CD14-positive monocyte (primary cell): Measurements from ENCODE around the gene CNTNAP2. TPM values are rescaled to one million over a fixed set of nuclear protein-coding genes. Genes with fewer than 3 reads are reported as not detected.
"Not testable (repeated sequence)": the region's sequence is repeated elsewhere in the genome, so short reads cannot be mapped to it uniquely, and the experiment has no call there.

Experiments used
- DNase-seq, 3 donors: peaks; one replicate each; pipeline ENCODE4 v3.0.0-alpha.2; 2011 to 2022
- H2AFZ ChIP-seq: 2 replicates; pipeline ENCODE4 v1.6.0; 2012; ENCODE audit warnings: mild to moderate bottlenecking, low read depth, low read length, inconsistent platforms; ENCODE audit not compliant: insufficient read depth, poor library complexity, severe bottlenecking
- H3K27ac ChIP-seq, 2 donors: 1 replicate in 1 of 2; 2 replicates in 1 of 2; pipeline ENCODE4 v1.5.1; 2012 to 2013; ENCODE audit warnings: low read length in 2 of 2, control low read depth in 1 of 2, inconsistent platforms in 1 of 2, low read depth in 1 of 2, mild to moderate bottlenecking in 1 of 2
- H3K27me3 ChIP-seq, 2 donors: one replicate each; pipeline versions ENCODE4 v1.6.0 to v1.6.1; 2011 to 2013; ENCODE audit warnings: low read length in 2 of 2; ENCODE audit not compliant: control insufficient read depth in 2 of 2, insufficient read depth in 2 of 2
- H3K36me3 ChIP-seq, 2 donors: replicated peaks in 1 of 2; 1 replicate in 1 of 2; 2 replicates in 1 of 2; pipeline versions ENCODE4 v1.5.1 to v1.6.1; 2012 to 2013; ENCODE audit warnings: low read length in 2 of 2, control low read depth in 1 of 2, inconsistent platforms in 1 of 2, mild to moderate bottlenecking in 1 of 2; ENCODE audit not compliant: insufficient read depth in 2 of 2, control insufficient read depth in 1 of 2
- H3K4me1 ChIP-seq, 2 donors: 1 replicate in 1 of 2; 2 replicates in 1 of 2; pipeline versions ENCODE4 v1.5.1 to v1.6.1; 2012 to 2013; ENCODE audit warnings: low read length in 2 of 2, control low read depth in 1 of 2, inconsistent platforms in 1 of 2, mild to moderate bottlenecking in 1 of 2, moderate library complexity in 1 of 2; ENCODE audit not compliant: insufficient read depth in 2 of 2, control insufficient read depth in 1 of 2
- H3K4me2 ChIP-seq: replicated peaks from 2 replicates; pipeline ENCODE3; 2012; ENCODE audit warnings: low read length, moderate library complexity, mild to moderate bottlenecking; ENCODE audit not compliant: poor library complexity, severe bottlenecking; ENCODE audit errors: extremely low read depth
- H3K4me3 ChIP-seq, 3 experiments: fragments of 200-600 bp in 1 of 3; sonication (generic) in 1 of 3; replicated peaks in 1 of 3; 1 replicate in 2 of 3; 2 replicates in 1 of 3; pipeline ENCODE4 v1.5.1; 2011 to 2013; ENCODE audit warnings: low read length in 3 of 3, mild to moderate bottlenecking in 3 of 3, control low read depth in 2 of 3, low read depth in 2 of 3, inconsistent platforms in 1 of 3, moderate library complexity in 1 of 3
- H3K79me2 ChIP-seq: 2 replicates; pipeline ENCODE4 v1.6.0; 2012; ENCODE audit warnings: mild to moderate bottlenecking, control low read depth, inconsistent platforms, low read length, moderate library complexity; ENCODE audit not compliant: insufficient read depth
- H3K9ac ChIP-seq: 2 replicates; pipeline ENCODE4 v1.6.0; 2017; ENCODE audit warnings: low read length, mild to moderate bottlenecking; ENCODE audit not compliant: insufficient read depth, poor library complexity, severe bottlenecking
- H3K9me3 ChIP-seq, 2 donors: replicated peaks in 1 of 2; 1 replicate in 1 of 2; 2 replicates in 1 of 2; pipeline versions ENCODE4 v1.5.1 to v1.6.1; 2012 to 2013; ENCODE audit warnings: low read length in 2 of 2, control low read depth in 1 of 2; ENCODE audit not compliant: control insufficient read depth in 1 of 2, insufficient read depth in 1 of 2
- H4K20me1 ChIP-seq: 2 replicates; pipeline ENCODE4 v1.6.0; 2012; ENCODE audit warnings: mild to moderate bottlenecking, low read length, control low read depth, moderate library complexity; ENCODE audit not compliant: insufficient read depth
- H3K27ac Mint-ChIP-seq, 7 donors: one replicate each; pipeline ENCODE4 v1.8.0; 2020; ENCODE audit warnings: mild to moderate bottlenecking in 7 of 7, mixed read lengths in 7 of 7, moderate library complexity in 6 of 7, inconsistent platforms in 2 of 7
- H3K27me3 Mint-ChIP-seq, 3 donors: one replicate each; pipeline ENCODE4 v1.8.0; 2021 to 2022; ENCODE audit warnings: low read depth in 3 of 3, mild to moderate bottlenecking in 3 of 3, mixed read lengths in 3 of 3, moderate library complexity in 3 of 3, inconsistent platforms in 1 of 3
- H3K36me3 Mint-ChIP-seq, 2 donors: one replicate each; pipeline ENCODE4 v1.8.0; 2020; ENCODE audit warnings: mixed read lengths in 2 of 2, inconsistent platforms in 1 of 2, mild to moderate bottlenecking in 1 of 2
- H3K4me1 Mint-ChIP-seq: one replicate; pipeline ENCODE4 v1.8.0; 2020; ENCODE audit warnings: mild to moderate bottlenecking, mixed read lengths
- H3K4me3 Mint-ChIP-seq, 2 donors: one replicate each; pipeline ENCODE4 v1.8.0; 2020; ENCODE audit warnings: mild to moderate bottlenecking in 2 of 2, mixed read lengths in 2 of 2, moderate library complexity in 1 of 2
- H3K9me3 Mint-ChIP-seq, 7 donors: one replicate each; pipeline ENCODE4 v1.8.0; 2020 to 2022; ENCODE audit warnings: mixed read lengths in 7 of 7, mild to moderate bottlenecking in 6 of 7, moderate library complexity in 6 of 7, inconsistent platforms in 2 of 7
- WGBS: methylation state at CpG from one replicate; pipeline ENCODE4 v1.1.5; 2013; ENCODE audit warnings: missing lambda C conversion rate; ENCODE audit not compliant: insufficient coverage; 5-methylcytosine and 5-hydroxymethylcytosine counted together
- intact Hi-C, 2 donors: fragments of 100-400 bp; cut with micrococcal nuclease; formaldehyde crosslinking; loops; one replicate each; pipeline versions ENCODE4 v1.15.0 to v1.15.1; 2023
- polyA plus RNA-seq, 3 donors: library from polyadenylated mRNA; depleted of rRNA in 1 of 3; unstranded in 2 of 3; stranded (reverse) in 1 of 3; fragments of 300-500 nt in 2 of 3; fragments of >200 nt in 1 of 3; fragmentation: Illumina TruSeq in 2 of 3; gene quantifications; 1 replicate in 2 of 3; 2 replicates in 1 of 3; pipeline ENCODE4 v1.2.3, GENCODE V29; 2012 to 2021
- TF ChIP-seq, protein P1 (sequence below): fragments of 200-600 bp; IDR thresholded peaks from one replicate; pipeline ENCODE4 v1.8.0; 2022; ENCODE audit warnings: antibody characterized with exemption, mild to moderate bottlenecking

CNTNAP2 gene
- polyA plus RNA-seq, 3 donors: 0.01 TPM; not detected in 2

DNA sequence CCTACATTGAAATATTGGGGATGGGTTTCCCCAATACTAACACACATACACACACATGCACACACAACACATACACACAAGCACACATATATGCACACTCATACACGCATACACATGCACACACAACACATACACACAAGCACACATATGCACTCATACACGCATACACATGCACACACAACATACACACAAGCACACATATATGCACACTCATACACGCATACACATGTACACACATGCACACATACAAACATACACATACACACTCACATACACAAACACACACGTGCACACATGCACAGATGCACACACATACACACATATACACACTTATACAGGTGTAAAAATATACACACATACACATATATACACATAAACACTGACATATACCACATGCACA is 2346.6 kb downstream of the CNTNAP2 start:
- Histone ChIP-seq H3K27me3 (no peaks in the 10 kb centered on the region), H3K36me3 (no peaks in the 10 kb centered on the region), H3K79me2 (no peaks in the 10 kb centered on the region), H3K4me2 (no peak overlapping the region), H3K9ac (no peak overlapping the region), H4K20me1 (no peaks in the 10 kb centered on the region), H3K4me1 (no peaks in the 10 kb centered on the region), H3K27ac (no peak overlapping the region), H3K4me3 (no peak overlapping the region), H3K9me3 (peaks cover 0 to 3% of the 10 kb centered on the region in 2 donors), H2AFZ (no peak overlapping the region)
- no peak for DNase-seq
- WGBS: 98% methylated on average over 4 of the region's 4 CpGs
- H3K27ac Mint-ChIP-seq: no peak overlapping the region
- TF ChIP-seq, protein P1, sequence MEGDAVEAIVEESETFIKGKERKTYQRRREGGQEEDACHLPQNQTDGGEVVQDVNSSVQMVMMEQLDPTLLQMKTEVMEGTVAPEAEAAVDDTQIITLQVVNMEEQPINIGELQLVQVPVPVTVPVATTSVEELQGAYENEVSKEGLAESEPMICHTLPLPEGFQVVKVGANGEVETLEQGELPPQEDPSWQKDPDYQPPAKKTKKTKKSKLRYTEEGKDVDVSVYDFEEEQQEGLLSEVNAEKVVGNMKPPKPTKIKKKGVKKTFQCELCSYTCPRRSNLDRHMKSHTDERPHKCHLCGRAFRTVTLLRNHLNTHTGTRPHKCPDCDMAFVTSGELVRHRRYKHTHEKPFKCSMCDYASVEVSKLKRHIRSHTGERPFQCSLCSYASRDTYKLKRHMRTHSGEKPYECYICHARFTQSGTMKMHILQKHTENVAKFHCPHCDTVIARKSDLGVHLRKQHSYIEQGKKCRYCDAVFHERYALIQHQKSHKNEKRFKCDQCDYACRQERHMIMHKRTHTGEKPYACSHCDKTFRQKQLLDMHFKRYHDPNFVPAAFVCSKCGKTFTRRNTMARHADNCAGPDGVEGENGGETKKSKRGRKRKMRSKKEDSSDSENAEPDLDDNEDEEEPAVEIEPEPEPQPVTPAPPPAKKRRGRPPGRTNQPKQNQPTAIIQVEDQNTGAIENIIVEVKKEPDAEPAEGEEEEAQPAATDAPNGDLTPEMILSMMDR: no peak
- peaks cover 0 to 10% (median 0%) of the 10 kb centered on the region in 3 donors for H3K27me3 Mint-ChIP-seq
- peaks cover 3 to 10% (median 7%) of the 10 kb centered on the region in 7 donors for H3K9me3 Mint-ChIP-seq
- H3K4me1 Mint-ChIP-seq: no peaks in the 10 kb centered on the region
- intact Hi-C loops: no loop called here
- H3K4me3 Mint-ChIP-seq: no peak overlapping the region
- no peaks in the 10 kb centered on the region for H3K36me3 Mint-ChIP-seq

DNA sequence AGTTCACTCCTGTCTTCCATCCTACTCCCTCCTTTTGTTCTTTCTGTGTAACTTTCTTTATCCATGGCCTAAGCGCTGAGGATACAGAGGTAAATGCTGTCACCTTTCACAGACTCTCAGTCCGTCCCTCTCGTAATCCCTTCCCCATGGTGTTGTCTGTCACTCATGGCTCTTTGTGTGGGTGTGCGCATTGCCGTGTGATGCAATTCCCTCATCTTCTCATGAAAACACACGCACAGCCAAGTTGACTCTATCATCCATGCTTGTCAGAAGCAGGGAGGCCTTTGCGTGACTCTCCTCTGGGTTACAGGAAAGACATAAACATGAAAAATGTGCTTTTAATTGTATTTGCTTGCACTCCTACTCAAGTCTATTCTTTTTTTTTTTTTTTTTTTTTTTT is 2348.3 kb downstream of the CNTNAP2 start:
- peaks cover 3 to 10% (median 7%) of the 10 kb centered on the region in 7 donors for H3K9me3 Mint-ChIP-seq
- Histone ChIP-seq H4K20me1 (no peaks in the 10 kb centered on the region), H3K4me2 (no peak overlapping the region), H3K79me2 (no peaks in the 10 kb centered on the region), H3K4me1 (no peaks in the 10 kb centered on the region), H3K27ac (no peak overlapping the region), H3K9me3 (peaks cover 0 to 3% of the 10 kb centered on the region in 2 donors), H3K27me3 (no peaks in the 10 kb centered on the region), H3K9ac (no peak overlapping the region), H2AFZ (no peak overlapping the region), H3K36me3 (no peaks in the 10 kb centered on the region), H3K4me3 (no peak overlapping the region)
- intact Hi-C loops: no loop called here
- peaks cover 1 to 6% (median 2%) of the 10 kb centered on the region in 3 donors for H3K27me3 Mint-ChIP-seq
- H3K36me3 Mint-ChIP-seq: no peaks in the 10 kb centered on the region
- H3K27ac Mint-ChIP-seq: no peak overlapping the region
- H3K4me1 Mint-ChIP-seq: no peaks in the 10 kb centered on the region
- WGBS: no CpG with 5 or more reads among the region's 7 CpGs
- DNase-seq: no peak
- TF ChIP-seq, protein P1: no peak
- no peak overlapping the region for H3K4me3 Mint-ChIP-seq

DNA sequence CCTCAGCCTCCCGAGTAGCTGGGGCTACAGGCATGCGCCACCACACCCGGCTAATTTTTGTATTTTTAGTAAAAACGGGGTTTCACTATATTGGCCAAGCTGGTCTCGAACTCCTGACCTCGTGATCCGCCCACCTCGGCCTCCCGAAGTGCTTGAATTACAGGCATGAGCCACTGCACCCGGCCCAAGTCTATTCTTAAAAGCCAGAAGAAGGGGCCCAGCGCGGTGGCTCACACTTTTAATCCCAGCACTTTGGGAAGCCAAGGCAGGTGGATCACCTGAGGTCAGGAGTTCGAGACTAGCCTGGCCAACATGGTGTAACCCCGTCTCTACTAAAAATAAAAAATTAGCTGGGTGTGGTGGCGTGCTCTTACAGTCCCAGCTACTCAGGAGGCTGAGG is 2348.8 kb downstream of the CNTNAP2 start:
- H3K9me3 ChIP-seq, H3K4me3 Mint-ChIP-seq, H3K27me3 Mint-ChIP-seq, H3K27ac ChIP-seq, H3K4me3 ChIP-seq, H4K20me1 ChIP-seq, H3K79me2 ChIP-seq, H3K4me2 ChIP-seq, H3K9me3 Mint-ChIP-seq, H3K36me3 Mint-ChIP-seq, H3K27ac Mint-ChIP-seq, DNase-seq, H3K36me3 ChIP-seq, H3K27me3 ChIP-seq, H2AFZ ChIP-seq, intact Hi-C loops, H3K9ac ChIP-seq, H3K4me1 ChIP-seq, H3K4me1 Mint-ChIP-seq: not testable (repeated sequence)
- 94% methylated on average over 10 of the region's 15 CpGs for WGBS
